Epithelial cell of prostate (primary cell): ENCODE results near the gene LRBA.

Source experiments
- DNase-seq: peaks from one replicate; pipeline ENCODE4 v3.0.0-alpha.2; 2011; ENCODE audit warnings: low read depth, low spot score
- H3K27ac ChIP-seq: fragments of 450-650 bp; 2 replicates; pipeline ENCODE4 v1.5.1; 2017; ENCODE audit warnings: mild to moderate bottlenecking

LRBA gene

GRCh38 chr4:150625033-150625432 lies 390.1 kb downstream of the LRBA start:
- H3K27ac ChIP-seq: no peak overlapping the region
- no peak for DNase-seq

GRCh38 chr4:150624055-150624454 lies 391.0 kb downstream of the LRBA start:
- no peak overlapping the region for H3K27ac ChIP-seq
- DNase-seq: no peak

GRCh38 chr4:150619042-150619441 lies 396.0 kb downstream of the LRBA start:
- no peak overlapping the region for H3K27ac ChIP-seq
- DNase-seq: no peak

DNA sequence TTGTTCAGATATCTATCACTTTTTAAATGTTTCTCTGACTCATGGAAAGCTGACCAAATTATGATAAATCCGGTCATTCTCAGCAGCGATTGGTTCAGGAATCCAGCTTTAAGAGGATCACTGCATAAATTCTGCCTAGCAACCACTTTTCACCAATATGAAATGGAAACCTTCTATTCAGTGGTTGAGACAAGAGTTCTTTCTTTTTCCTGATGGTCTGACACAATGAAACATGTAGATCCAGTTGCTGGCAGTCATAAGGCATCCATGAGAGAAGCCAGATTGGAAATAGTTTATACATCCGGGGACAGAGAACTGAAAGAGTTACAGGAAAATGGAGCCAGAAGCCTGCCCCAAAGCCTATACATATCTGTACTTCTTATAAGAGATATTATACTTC lies 406.0 kb downstream of the LRBA start:
- DNase-seq: no peak
- no peak overlapping the region for H3K27ac ChIP-seq

- no peak overlapping the region for H3K27ac ChIP-seq
- DNase-seq: no peak
Observed at GRCh38 chr4:150600812-150601445, 414.2 kb downstream of the LRBA start.

DNA sequence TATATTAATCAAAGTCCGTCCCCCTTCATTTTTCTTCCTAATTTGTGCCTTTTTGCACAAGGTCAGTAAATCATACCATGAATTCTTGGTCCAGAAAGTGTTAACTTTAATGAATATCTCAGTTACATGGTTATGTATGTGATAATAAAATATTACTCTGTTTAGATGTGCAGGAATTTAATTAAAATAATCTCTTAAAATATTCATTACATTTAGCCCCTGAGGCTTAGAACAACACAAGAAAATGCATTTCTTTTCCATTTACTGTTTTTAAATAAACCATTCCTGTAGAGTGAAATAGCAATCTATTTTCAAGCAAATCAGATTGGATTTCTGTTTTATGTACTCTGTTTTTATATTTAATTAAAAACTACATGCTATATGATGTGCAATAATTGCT lies 415.5 kb downstream of the LRBA start:
- no peak for DNase-seq
- H3K27ac ChIP-seq: no peak overlapping the region

DNA sequence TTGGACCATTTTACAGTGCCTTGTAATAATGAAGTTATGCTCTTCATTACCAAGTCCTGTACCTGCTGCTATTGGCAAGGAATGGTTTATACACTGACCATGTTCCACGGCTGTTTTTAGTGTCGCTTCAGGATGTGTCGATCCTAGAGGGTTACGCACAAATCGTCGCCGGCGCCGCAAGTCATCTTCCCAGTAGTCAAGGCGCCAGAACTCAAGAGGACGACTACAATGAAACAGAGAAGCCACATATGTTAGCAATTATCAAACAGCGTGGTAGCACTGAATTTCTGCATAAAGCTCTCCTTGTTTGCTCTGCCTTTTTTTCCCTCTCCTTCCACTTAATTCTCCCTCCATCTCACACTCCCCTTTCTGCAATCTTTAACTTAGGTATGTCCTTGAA lies 416.2 kb downstream of the LRBA start:
- H3K27ac ChIP-seq: no peak overlapping the region
- no peak for DNase-seq

DNA sequence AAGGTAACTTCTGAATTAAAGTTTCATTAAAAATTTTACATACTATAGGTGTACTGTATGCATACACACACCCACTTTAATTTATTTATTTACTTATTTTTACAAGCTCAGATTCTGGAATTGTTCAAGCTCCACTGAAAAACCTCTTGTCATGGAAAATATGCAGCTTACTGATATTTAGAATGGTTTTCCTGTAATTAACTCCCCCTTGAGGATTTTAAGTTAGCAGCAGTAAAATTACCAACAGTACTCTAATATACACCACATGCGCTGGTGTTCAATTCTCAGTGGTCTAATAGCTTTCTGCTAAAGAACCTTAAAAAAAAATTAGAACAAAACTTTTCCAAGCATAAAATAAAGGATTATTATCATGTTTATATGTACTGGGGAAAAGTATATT lies 421.1 kb downstream of the LRBA start:
- no peak overlapping the region for H3K27ac ChIP-seq
- no peak for DNase-seq

- no peak for DNase-seq
Observed at GRCh38 chr4:150591904-150592303, 423.2 kb downstream of the LRBA start.

GRCh38 chr4:150591406-150591805 lies 423.7 kb downstream of the LRBA start:
- no peak for DNase-seq
- no peak overlapping the region for H3K27ac ChIP-seq

More at GRCh38 chr4:150591904-150592303, 423.2 kb downstream of the LRBA start:
- no peak overlapping the region for H3K27ac ChIP-seq

DNA sequence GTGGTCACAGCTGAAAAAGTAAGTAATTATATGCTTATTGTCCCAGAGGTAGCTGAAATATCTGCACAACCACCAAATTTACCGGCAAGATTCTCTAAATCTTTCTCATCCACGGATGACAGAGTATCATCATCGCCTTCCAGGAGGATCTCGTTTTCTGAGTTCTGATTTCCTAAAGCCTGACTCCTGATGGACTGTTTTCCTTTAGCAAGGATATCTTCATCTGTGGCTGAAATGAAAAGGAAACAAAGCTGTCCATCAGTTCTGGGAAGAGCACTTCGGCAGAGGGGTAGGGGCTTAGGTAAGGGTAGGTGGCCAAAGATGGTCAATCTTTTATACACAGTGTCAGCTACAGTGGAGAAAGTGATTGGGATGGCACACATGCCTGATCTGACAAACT lies 424.5 kb downstream of the LRBA start:
- H3K27ac ChIP-seq: no peak overlapping the region
- no peak for DNase-seq

DNA sequence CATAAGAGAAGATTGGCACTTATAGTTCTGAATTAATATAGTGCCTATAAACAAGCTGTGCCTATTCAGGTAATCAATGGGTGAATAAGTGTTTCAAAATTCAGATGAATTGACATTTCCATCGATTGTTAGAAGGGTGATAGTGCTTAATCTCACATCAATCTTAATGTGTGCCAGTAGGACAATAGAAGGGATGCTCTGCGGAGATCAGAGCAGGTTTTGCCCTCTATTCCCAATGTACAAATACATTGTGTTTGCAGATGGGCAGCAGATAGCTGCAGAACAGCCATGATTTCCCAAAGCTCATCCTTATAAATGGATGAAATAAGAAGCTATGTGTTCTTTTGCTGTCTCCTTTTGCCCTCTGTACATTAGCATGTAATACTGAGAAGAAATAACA lies 425.9 kb downstream of the LRBA start:
- H3K27ac ChIP-seq: no peak overlapping the region

GRCh38 chr4:150588316-150588715 lies 426.8 kb downstream of the LRBA start:
- DNase-seq: no peak
- no peak overlapping the region for H3K27ac ChIP-seq

More for the DNA sequence above, 425.9 kb downstream of the LRBA start:
- no peak for DNase-seq

DNA sequence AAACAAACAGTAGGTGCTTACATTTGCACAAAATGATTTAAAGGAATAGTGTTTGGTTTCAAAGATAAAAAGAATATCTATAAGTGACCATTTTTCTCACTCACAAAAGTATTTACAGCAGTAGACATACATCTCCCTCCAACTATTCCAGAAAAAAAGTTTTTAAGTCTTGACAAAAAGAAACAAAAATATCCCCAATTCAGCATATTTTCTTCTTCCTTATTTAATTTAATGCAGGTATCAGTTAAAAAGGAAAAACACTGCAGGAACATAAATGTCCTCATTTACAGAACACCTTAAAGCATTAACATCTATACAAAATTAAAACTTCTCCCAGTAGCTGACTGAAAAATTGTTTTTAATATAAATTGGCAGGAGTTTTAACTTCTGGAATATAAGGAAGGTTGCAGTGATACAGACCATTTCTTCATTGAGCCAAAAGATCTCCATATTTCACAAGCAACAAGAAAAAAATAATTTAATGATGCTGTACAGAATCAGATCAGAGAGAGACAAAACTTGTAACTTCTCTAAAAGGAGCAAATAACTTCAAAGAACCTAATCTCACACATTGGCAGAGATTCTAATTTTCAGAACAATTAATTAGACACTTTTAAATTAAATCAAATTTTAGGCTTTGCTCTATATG lies 428.8 kb downstream of the LRBA start:
- H3K27ac ChIP-seq: no peak overlapping the region
- no peak for DNase-seq

- no peak overlapping the region for H3K27ac ChIP-seq
- no peak for DNase-seq
Observed at GRCh38 chr4:150585611-150586010, 429.5 kb downstream of the LRBA start.

DNA sequence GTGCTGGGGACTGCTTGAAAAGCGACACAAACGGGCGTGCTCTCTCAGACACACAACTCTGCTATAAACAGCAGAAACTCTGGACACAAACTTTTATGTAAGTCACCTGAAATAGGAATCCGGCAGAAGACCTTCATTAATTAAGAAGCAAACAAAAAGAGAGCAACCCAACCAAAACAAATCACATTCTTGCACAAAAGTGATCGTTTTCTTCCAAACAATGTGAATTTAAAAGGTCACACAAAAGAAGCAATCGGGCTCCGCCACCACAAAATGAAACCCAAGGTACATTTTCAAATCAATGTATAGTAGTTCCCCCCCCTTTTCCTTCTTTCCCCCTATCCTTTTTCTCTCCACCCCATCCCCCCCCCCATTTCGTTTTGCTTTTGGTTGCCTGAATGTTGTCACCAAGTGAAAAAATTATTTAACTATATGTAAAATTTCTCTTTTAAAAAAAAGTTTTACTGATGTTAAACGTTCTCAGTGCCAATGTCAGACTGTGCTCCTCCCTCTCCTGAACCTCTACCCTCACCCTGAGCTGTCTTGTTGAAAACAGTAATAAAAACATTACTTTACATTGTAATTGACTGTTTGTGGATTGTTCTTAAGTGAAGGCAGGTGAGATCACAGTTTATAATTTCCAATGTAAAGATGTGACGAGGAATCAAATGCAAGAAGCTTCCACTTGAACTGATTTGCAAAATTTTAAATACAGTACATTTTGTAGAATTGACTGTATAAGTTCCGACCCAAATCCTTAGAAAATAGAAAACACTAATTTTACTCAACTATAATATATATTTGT lies 430.8 kb downstream of the LRBA start:
- no peak for DNase-seq
- no peak overlapping the region for H3K27ac ChIP-seq

DNA sequence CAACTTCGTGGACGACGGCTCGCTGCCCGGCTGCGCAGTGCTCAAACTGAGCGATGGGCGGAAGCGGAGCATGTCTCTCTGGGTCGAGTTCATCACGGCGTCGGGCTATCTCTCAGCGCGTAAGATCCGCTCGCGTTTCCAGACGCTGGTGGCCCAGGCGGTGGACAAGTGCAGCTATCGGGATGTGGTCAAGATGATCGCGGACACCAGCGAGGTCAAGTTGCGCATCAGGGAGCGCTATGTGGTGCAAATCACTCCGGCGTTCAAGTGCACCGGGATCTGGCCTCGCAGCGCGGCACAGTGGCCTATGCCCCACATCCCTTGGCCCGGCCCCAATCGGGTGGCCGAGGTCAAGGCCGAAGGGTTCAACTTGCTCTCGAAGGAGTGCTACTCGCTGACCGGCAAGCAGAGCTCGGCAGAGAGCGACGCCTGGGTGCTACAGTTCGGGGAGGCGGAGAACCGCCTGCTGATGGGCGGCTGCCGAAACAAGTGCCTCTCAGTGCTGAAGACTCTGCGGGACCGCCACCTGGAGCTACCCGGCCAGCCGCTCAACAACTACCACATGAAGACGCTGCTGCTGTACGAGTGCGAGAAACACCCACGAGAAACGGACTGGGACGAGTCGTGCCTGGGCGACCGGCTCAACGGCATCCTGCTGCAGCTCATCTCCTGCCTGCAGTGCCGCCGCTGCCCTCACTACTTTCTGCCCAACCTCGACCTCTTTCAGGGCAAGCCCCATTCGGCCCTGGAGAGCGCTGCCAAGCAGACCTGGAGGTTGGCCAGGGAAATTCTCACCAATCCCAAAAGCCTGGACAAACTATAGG lies 431.6 kb downstream of the LRBA start:
- H3K27ac ChIP-seq: no peak overlapping the region
- no peak for DNase-seq

GRCh38 chr4:150582873-150583286 lies 432.2 kb downstream of the LRBA start:
- no peak for DNase-seq
- H3K27ac ChIP-seq: no peak overlapping the region

DNA sequence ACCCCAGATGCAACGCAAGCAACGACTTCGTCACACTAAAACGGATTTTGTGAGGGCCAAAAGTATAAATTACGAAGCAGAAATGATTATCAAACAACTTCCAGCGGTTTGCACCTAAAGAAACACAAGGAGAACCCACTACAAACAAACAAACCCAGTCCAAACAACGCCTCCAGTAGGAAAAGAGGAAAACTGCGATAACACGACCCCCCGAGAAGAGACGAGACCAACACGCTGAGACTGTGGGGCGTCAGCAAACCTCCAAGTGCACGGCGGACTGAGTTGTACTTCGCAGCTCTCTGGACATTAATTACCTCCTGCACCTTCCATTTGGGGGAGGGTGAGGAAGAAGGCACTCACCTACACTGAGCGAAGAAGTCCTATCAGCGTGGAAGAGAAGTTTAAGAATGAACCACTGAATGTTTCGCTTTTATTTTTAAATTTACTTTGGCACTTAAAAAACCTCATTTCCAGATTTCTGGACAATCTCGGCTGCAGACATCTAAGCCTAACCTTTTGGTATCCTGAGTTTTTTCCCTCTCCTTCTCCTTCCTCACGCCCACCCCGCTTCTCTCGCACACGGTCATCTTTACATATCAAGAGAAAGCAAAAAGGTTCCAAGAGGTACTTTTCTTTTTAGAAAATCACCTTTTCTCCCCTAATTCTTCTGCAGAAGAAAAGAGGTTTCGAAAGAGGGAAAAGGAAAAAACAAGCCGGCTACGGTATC lies 432.8 kb downstream of the LRBA start, which contains the start of gene MAB21L2:
TSS of gene MAB21L2 (plus strand) at position 6 of the 727 bp plus-strand sequence. CDS start 879 bp downstream, outside the sequence.
- no peak within 1 kb of the TSS for H3K27ac ChIP-seq
- no peak for DNase-seq

GRCh38 chr4:150581641-150582051 lies 433.4 kb downstream of the LRBA start:
- DNase-seq: no peak

More at GRCh38 chr4:150581641-150582051, 433.4 kb downstream of the LRBA start:
- H3K27ac ChIP-seq: no peak overlapping the region
